GM23338 (cell line): Measurements from ENCODE around the gene TENM3. TPM values are rescaled to one million over a fixed set of nuclear protein-coding genes. Genes with fewer than 3 reads are reported as not detected.
A peak's percentile ranks its signal among the peaks of the same experiment; 100 is the strongest.

ENCODE experiments used
- ATAC-seq: fragments of 200-7000 bp; cut with Tn5 transposase; 3 replicates; pipeline ENCODE4 v1.9.1; 2020
- DNase-seq: peaks from one replicate; pipeline ENCODE4 v3.0.0-alpha.2; 2015; ENCODE audit warnings: low spot score
- H2AFZ ChIP-seq: fragments of 200-600 bp; sonication (generic); 2 replicates; pipeline ENCODE4 v1.8.0; 2016; ENCODE audit warnings: antibody characterized with exemption, mild to moderate bottlenecking, moderate library complexity
- H3F3A ChIP-seq: fragments of 200-600 bp; sonication (generic); replicated peaks from 2 replicates; pipeline ENCODE4 v1.8.0; 2017; ENCODE audit warnings: antibody characterized with exemption, mixed run types, low read depth
- H3K27ac ChIP-seq: fragments of 200-600 bp; sonication (generic); 2 replicates; pipeline ENCODE4 v1.6.1; 2016; ENCODE audit warnings: low read depth
- H3K27me3 ChIP-seq: fragments of 200-600 bp; sonication (generic); 2 replicates; pipeline ENCODE4 v1.8.0; 2016; ENCODE audit warnings: mild to moderate bottlenecking, mixed run types, moderate library complexity; ENCODE audit not compliant: insufficient read depth
- H3K36me3 ChIP-seq: fragments of 200-600 bp; sonication (generic); 2 replicates; pipeline ENCODE4 v1.8.0; 2016; ENCODE audit warnings: mild to moderate bottlenecking; ENCODE audit not compliant: insufficient read depth
- H3K4me1 ChIP-seq: fragments of 200-600 bp; sonication (generic); 2 replicates; pipeline ENCODE4 v1.8.0; 2016; ENCODE audit warnings: mild to moderate bottlenecking, moderate library complexity; ENCODE audit not compliant: insufficient read depth
- H3K4me2 ChIP-seq: fragments of 200-600 bp; sonication (generic); 2 replicates; pipeline ENCODE4 v1.7.1; 2017; ENCODE audit warnings: mixed run types
- H3K4me3 ChIP-seq: fragments of 200-600 bp; sonication (generic); 2 replicates; pipeline ENCODE4 v1.6.1; 2016; ENCODE audit warnings: mixed run types
- H3K79me2 ChIP-seq: fragments of 200-600 bp; sonication (generic); replicated peaks from 2 replicates; pipeline ENCODE4 v1.8.0; 2017; ENCODE audit warnings: mild to moderate bottlenecking; ENCODE audit not compliant: insufficient read depth
- H3K9me2 ChIP-seq: fragments of 200-600 bp; sonication (generic); 2 replicates; pipeline ENCODE4 v1.8.0; 2017; ENCODE audit not compliant: insufficient read depth
- H4K20me1 ChIP-seq: fragments of 200-600 bp; sonication (generic); replicated peaks from 2 replicates; pipeline ENCODE4 v1.8.0; 2017; ENCODE audit warnings: mild to moderate bottlenecking; ENCODE audit not compliant: insufficient read depth
- H3K27ac Mint-ChIP-seq: 2 replicates; pipeline ENCODE4 v1.8.0; 2020; ENCODE audit warnings: inconsistent platforms, mild to moderate bottlenecking, moderate library complexity, mixed read lengths
- H3K27me3 Mint-ChIP-seq: 3 replicates; pipeline ENCODE4 v1.8.0; 2022; ENCODE audit warnings: low read depth, mild to moderate bottlenecking, moderate library complexity, mixed read lengths, inconsistent platforms; ENCODE audit not compliant: insufficient read depth, poor library complexity
- H3K36me3 Mint-ChIP-seq: 3 replicates; pipeline ENCODE4 v1.8.0; 2021; ENCODE audit warnings: low read depth, mild to moderate bottlenecking, inconsistent platforms, moderate library complexity, mixed read lengths
- H3K4me1 Mint-ChIP-seq: 3 replicates; pipeline ENCODE4 v1.8.0; 2020; ENCODE audit warnings: mild to moderate bottlenecking, inconsistent platforms, mixed read lengths
- H3K4me3 Mint-ChIP-seq: 3 replicates; pipeline ENCODE4 v1.8.0; 2021; ENCODE audit warnings: moderate library complexity, mild to moderate bottlenecking, inconsistent platforms, mixed read lengths
- H3K9me3 Mint-ChIP-seq: 3 replicates; pipeline ENCODE4 v1.8.0; 2020; ENCODE audit warnings: moderate library complexity, mild to moderate bottlenecking, inconsistent platforms, mixed read lengths
- CREB1 ChIP-seq: fragments of 250-450 bp; sonication (Bioruptor Pico); IDR thresholded peaks from 2 replicates; pipeline ENCODE4 v1.5.0; 2020; ENCODE audit warnings: low read depth, mild to moderate bottlenecking, moderate library complexity
- CTCF ChIP-seq, 2 experiments: fragments of 200-600 bp in 1 of 2; sonication (generic) in 1 of 2; conservative IDR thresholded peaks; 2 replicates each; pipeline versions ENCODE4 v1.5.1 to v1.6.1; 2016 to 2017; ENCODE audit warnings: antibody characterized with exemption in 2 of 2, low read depth in 2 of 2, mild to moderate bottlenecking in 2 of 2, moderate library complexity in 1 of 2
- EZH2 ChIP-seq: fragments of 200-600 bp; sonication (generic); IDR thresholded peaks from one replicate; pipeline ENCODE4 v1.8.0; 2017; ENCODE audit warnings: antibody characterized with exemption, mild to moderate bottlenecking, low read depth; ENCODE audit not compliant: unreplicated experiment
- JUNB ChIP-seq: IDR thresholded peaks from one replicate; pipeline ENCODE4 v1.6.1; 2016; ENCODE audit warnings: antibody characterized with exemption; ENCODE audit not compliant: unreplicated experiment
- REST ChIP-seq: IDR thresholded peaks from one replicate; pipeline ENCODE4 v1.6.1; 2018; ENCODE audit warnings: antibody characterized with exemption; ENCODE audit not compliant: unreplicated experiment
- ZNF114 ChIP-seq: fragments of 250-450 bp; sonication (Bioruptor Pico); IDR thresholded peaks from 2 replicates; pipeline ENCODE4 v1.5.0; 2020; ENCODE audit warnings: mild to moderate bottlenecking, moderate library complexity
- ZNF462 ChIP-seq: fragments of 250-450 bp; sonication (Bioruptor Pico); IDR thresholded peaks from 2 replicates; pipeline ENCODE4 v1.5.0; 2020; ENCODE audit warnings: mild to moderate bottlenecking, moderate library complexity
- polyA plus RNA-seq: library from polyadenylated mRNA; unstranded; fragments of >200 nt; fragmentation: Nextera tagmentation; extraction: Ambion mirVana; gene quantifications from 2 replicates; pipeline ENCODE4 v1.2.1, GENCODE V29; 2016
- total RNA-seq: library from RNA; depleted of rRNA; stranded (reverse); fragments of >200 nt; shearing (Covaris generic); gene quantifications from 2 replicates; pipeline ENCODE4 v1.2.3, GENCODE V29; 2014

Gene TENM3
- total and polyA plus RNA-seq, 2 experiments from 2014 or later = 22.2 to 128 TPM

GRCh38 chr4:182576601-182577289, 333.5 kb downstream of the TENM3 start:
- no peak overlapping the region for H3K27ac Mint-ChIP-seq
- peaks cover 33% of the 10 kb centered on the region for H3K4me1 Mint-ChIP-seq
- Histone ChIP-seq H2AFZ (no peak overlapping the region), H3F3A (no peaks in the 10 kb centered on the region), H3K4me3 (no peak overlapping the region), H3K36me3 (no peaks in the 10 kb centered on the region), H3K4me2 (no peak overlapping the region), H3K79me2 (peaks cover 20% of the 10 kb centered on the region), H3K9me2 (no peaks in the 10 kb centered on the region), H4K20me1 (no peaks in the 10 kb centered on the region), H3K27ac (0 out of 2 replicates have a peak overlapping the region, but pooled peaks have one; percentile 24), H3K27me3 (no peaks in the 10 kb centered on the region), H3K4me1 (peaks cover 29% of the 10 kb centered on the region)
- DNase-seq (peak; percentile 33), ATAC-seq (peak; percentile 89)
- no peak overlapping the region for H3K4me3 Mint-ChIP-seq
- no peaks in the 10 kb centered on the region for H3K27me3 Mint-ChIP-seq
- no peaks in the 10 kb centered on the region; the same call in 2 of the 3 replicates for H3K36me3 Mint-ChIP-seq
- TF ChIP-seq ZNF114 (no peak), EZH2 (no peak), ZNF462 (no peak), REST (no peak), CREB1 (CRISPR knock-in tag) (no peak), CTCF (conservative IDR thresholded peaks at IDR 0.05; ENCODE audit: low read depth in 2 of 2) (no peak), JUNB (no peak)
- no peaks in the 10 kb centered on the region for H3K9me3 Mint-ChIP-seq
